K562 (cell line): ENCODE measurements around the gene EFNA2. TPM values are rescaled to one million over a fixed set of nuclear protein-coding genes. Genes with fewer than 3 reads are reported as not detected.
A peak's percentile ranks its signal among the peaks of the same experiment; 100 is the strongest.

ENCODE experiments used
- CBFA2T2 ChIP-seq: fragments of 450-650 bp; conservative IDR thresholded peaks from 2 replicates; pipeline ENCODE4 v1.6.1; 2017; ENCODE audit warnings: mild to moderate bottlenecking
- CHCHD3 ChIP-seq: fragments of 250-450 bp; sonication (Bioruptor Pico); IDR thresholded peaks from 2 replicates; pipeline ENCODE4 v2.1.2; 2022; ENCODE audit warnings: mild to moderate bottlenecking
- CHD1 ChIP-seq: fragments of 200-600 bp; sonication (generic); IDR thresholded peaks from one replicate; pipeline ENCODE4 v1.6.1; 2012; ENCODE audit warnings: mild to moderate bottlenecking, moderate library complexity, low read length, inconsistent platforms
- CLOCK ChIP-seq: fragments of 250-450 bp; sonication (Bioruptor Pico); IDR thresholded peaks from 2 replicates; pipeline ENCODE4 v1.4.0; 2020; ENCODE audit warnings: mild to moderate bottlenecking, moderate library complexity, borderline replicate concordance
- EHMT2 ChIP-seq: fragments of 450-650 bp; IDR thresholded peaks from 2 replicates; pipeline ENCODE4 v1.6.1; 2018; ENCODE audit warnings: antibody characterized with exemption
- FOXJ2 ChIP-seq: fragments of 200-800 bp; sonication (Bioruptor generic); IDR thresholded peaks from 2 replicates; pipeline ENCODE4 v1.6.1; 2016; ENCODE audit warnings: missing genetic modification characterization, missing compliant biosample characterization
- HCFC1 ChIP-seq: IDR thresholded peaks from 2 replicates; pipeline ENCODE4 v1.6.1; 2012; ENCODE audit warnings: low read depth, low read length, improper control_type of control experiment
- HDAC2 ChIP-seq: fragments of 450-650 bp; IDR thresholded peaks from 2 replicates; pipeline ENCODE4 v1.6.1; 2016; ENCODE audit warnings: mild to moderate bottlenecking
- HEY1 ChIP-seq: fragments of 250-450 bp; sonication (Bioruptor Pico); IDR thresholded peaks from 2 replicates; pipeline ENCODE4 v1.5.0; 2020; ENCODE audit warnings: mild to moderate bottlenecking, moderate library complexity, borderline replicate concordance
- ILF3 ChIP-seq: fragments of 450-650 bp; IDR thresholded peaks from 2 replicates; pipeline ENCODE4 v1.6.1; 2018; ENCODE audit warnings: antibody characterized with exemption, mild to moderate bottlenecking, moderate library complexity, borderline replicate concordance
- JUN ChIP-seq, 2 experiments: sonication (generic) in 1 of 2; formaldehyde crosslinking in 1 of 2; IDR thresholded peaks; 2 replicates each; pipeline versions ENCODE4 v1.6.1 to v1.8.0; 2012 to 2022; ENCODE audit warnings: borderline replicate concordance in 2 of 2, mild to moderate bottlenecking in 2 of 2, improper control_type of control experiment in 1 of 2, low read depth in 1 of 2, low read length in 1 of 2, missing genetic modification reagents in 1 of 2
- NCOA1 ChIP-seq: fragments of 450-650 bp; IDR thresholded peaks from 2 replicates; pipeline ENCODE4 v1.6.1; 2016; ENCODE audit warnings: low read depth
- PHF20 ChIP-seq: fragments of 450-650 bp; IDR thresholded peaks from 2 replicates; pipeline ENCODE4 v1.6.1; 2018; ENCODE audit not compliant: partially characterized antibody
- SIX5 ChIP-seq, 2 experiments: IDR thresholded peaks; 2 replicates each; pipeline ENCODE4 v1.6.1; 2011; ENCODE audit warnings: low read length in 2 of 2, borderline replicate concordance in 1 of 2, low read depth in 1 of 2, mild to moderate bottlenecking in 1 of 2, moderate library complexity in 1 of 2; ENCODE audit not compliant: insufficient read depth in 1 of 2
- SMARCE1 ChIP-seq: fragments of 450-650 bp; IDR thresholded peaks from 2 replicates; pipeline ENCODE4 v1.7.1; 2016; ENCODE audit warnings: mild to moderate bottlenecking
- TRIM24 ChIP-seq, 2 experiments: fragments of 450-650 bp; IDR thresholded peaks; 2 replicates each; pipeline ENCODE4 v1.6.1; 2016
- WHSC1 ChIP-seq: IDR thresholded peaks from one replicate; pipeline ENCODE4 v1.6.1; 2012; ENCODE audit warnings: low read length, control low read depth, inconsistent platforms
- ZBED1 ChIP-seq: IDR thresholded peaks from 2 replicates; pipeline ENCODE4 v1.6.1; 2014
- ZKSCAN8 ChIP-seq: fragments of 200-800 bp; sonication (Bioruptor generic); IDR thresholded peaks from 2 replicates; pipeline ENCODE4 v1.6.1; 2016; ENCODE audit warnings: missing genetic modification characterization, missing compliant biosample characterization
- ZNF217 ChIP-seq: sonication (generic); formaldehyde crosslinking; IDR thresholded peaks from 2 replicates; pipeline ENCODE4 v1.8.0; 2022; ENCODE audit warnings: mild to moderate bottlenecking, missing genetic modification reagents
- ZNF551 ChIP-seq: fragments of 250-450 bp; sonication (Bioruptor Pico); IDR thresholded peaks from 2 replicates; pipeline ENCODE4 v1.5.0; 2021; ENCODE audit warnings: mild to moderate bottlenecking, moderate library complexity
- ZNF75A ChIP-seq: fragments of 450-650 bp; formaldehyde crosslinking; IDR thresholded peaks from 2 replicates; pipeline ENCODE4 v1.4.0; 2020; ENCODE audit warnings: mild to moderate bottlenecking
- ZSCAN32 ChIP-seq: fragments of 450-650 bp; formaldehyde crosslinking; IDR thresholded peaks from 2 replicates; pipeline ENCODE4 v1.4.0; 2020; ENCODE audit warnings: mild to moderate bottlenecking, moderate library complexity
- polyA plus RNA-seq, 8 experiments: library from polyadenylated mRNA; depleted of rRNA in 4 of 8; stranded (reverse) in 5 of 8; unstranded in 3 of 8; fragments of >200 nt; fragmentation: Nextera tagmentation in 2 of 8; fragmentation: Illumina TruSeq in 1 of 8; extraction: Ambion mirVana in 2 of 8; extraction: Trizol in 1 of 8; gene quantifications; 2 replicates each; pipeline versions ENCODE4 v1.2.1 to v1.2.3, GENCODE V29; 2011 to 2014; ENCODE audit warnings: inconsistent platforms in 1 of 8, missing spikeins in 1 of 8
- total RNA-seq, 7 experiments: library from RNA; depleted of rRNA in 6 of 7; stranded (reverse); fragments of >200 nt in 6 of 7; fragmentation: Illumina TruSeq in 2 of 7; extraction: Trizol in 2 of 7; gene quantifications; 2 replicates each; pipeline versions ENCODE4 v1.2.1 to v1.2.3, GENCODE V29; 2011 to 2021; ENCODE audit warnings: low replicate concordance in 1 of 7
- TF ChIP-seq, protein P1 (sequence below): sonication (generic); formaldehyde crosslinking; IDR thresholded peaks from 2 replicates; pipeline ENCODE4 v1.9.0; 2022; ENCODE audit warnings: mild to moderate bottlenecking, missing genetic modification reagents
- TF ChIP-seq, protein P2 (sequence below): fragments of 250-450 bp; sonication (Bioruptor Pico); IDR thresholded peaks from 2 replicates; pipeline ENCODE4 v1.5.1; 2021; ENCODE audit warnings: mild to moderate bottlenecking

EFNA2 gene
- total and polyA plus RNA-seq, 9 of the 15 experiments (the other 6 are each of a cell fraction or from before 2014, with no cell fraction given): 0.11 to 0.44 (median 0.15) TPM; not detected in 6

GRCh38 chr19:1239796-1240737 is 45.6 kb upstream of the EFNA2 start (continued):
- TF ChIP-seq, protein P1, sequence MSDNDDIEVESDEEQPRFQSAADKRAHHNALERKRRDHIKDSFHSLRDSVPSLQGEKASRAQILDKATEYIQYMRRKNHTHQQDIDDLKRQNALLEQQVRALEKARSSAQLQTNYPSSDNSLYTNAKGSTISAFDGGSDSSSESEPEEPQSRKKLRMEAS (CRISPR knock-in tag): peak; percentile 17; the same call in 1 of the 2 replicates
- TF ChIP-seq FOXJ2 (tag) (no peak), ILF3 (no peak), JUN (IDR thresholded peaks at IDR 0.05; ENCODE audit: borderline replicate concordance, low read depth, low read length) (peak; percentile 97), JUN (CRISPR knock-in tag; IDR thresholded peaks at IDR 0.05; ENCODE audit: borderline replicate concordance) (0 out of 2 replicates have a peak, but pooled peaks have one; percentile 8), NCOA1 (peak; percentile 35; the same call in 1 of the 2 replicates), CHD1 (no peak), ZBED1 (no peak), ZSCAN32 (CRISPR knock-in tag) (peak; percentile 64; the same call in 1 of the 2 replicates), SIX5 (IDR thresholded peaks at IDR 0.05; ENCODE audit: borderline replicate concordance in 1 of 2, insufficient read depth in 1 of 2, low read depth in 1 of 2, low read length in 2 of 2) (no peak), SMARCE1 (peak; percentile 30; the same call in 1 of the 2 replicates), ZNF551 (CRISPR knock-in tag) (no peak), ZKSCAN8 (CRISPR knock-in tag) (no peak), WHSC1 (no peak), PHF20 (peak; percentile 39), ZNF217 (CRISPR knock-in tag) (no peak), HCFC1 (peak; percentile 57), CBFA2T2 (no peak), HDAC2 (no peak; the same call in 1 of the 2 replicates), HEY1 (CRISPR knock-in tag) (no peak), EHMT2 (no peak), CHCHD3 (CRISPR knock-in tag) (no peak), CLOCK (CRISPR knock-in tag) (no peak), ZNF75A (CRISPR knock-in tag) (peak; percentile 36; the same call in 1 of the 2 replicates), TRIM24 (IDR thresholded peaks at IDR 0.05) (no peak)
- TF ChIP-seq, protein P2, sequence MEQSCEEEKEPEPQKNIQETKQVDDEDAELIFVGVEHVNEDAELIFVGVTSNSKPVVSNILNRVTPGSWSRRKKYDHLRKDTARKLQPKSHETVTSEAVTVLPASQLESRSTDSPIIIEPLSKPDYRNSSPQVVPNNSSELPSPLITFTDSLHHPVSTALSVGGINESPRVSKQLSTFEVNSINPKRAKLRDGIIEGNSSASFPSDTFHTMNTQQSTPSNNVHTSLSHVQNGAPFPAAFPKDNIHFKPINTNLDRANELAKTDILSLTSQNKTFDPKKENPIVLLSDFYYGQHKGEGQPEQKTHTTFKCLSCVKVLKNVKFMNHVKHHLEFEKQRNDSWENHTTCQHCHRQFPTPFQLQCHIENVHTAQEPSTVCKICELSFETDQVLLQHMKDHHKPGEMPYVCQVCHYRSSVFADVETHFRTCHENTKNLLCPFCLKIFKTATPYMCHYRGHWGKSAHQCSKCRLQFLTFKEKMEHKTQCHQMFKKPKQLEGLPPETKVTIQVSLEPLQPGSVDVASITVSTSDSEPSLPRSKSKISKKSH (CRISPR knock-in tag): no peak
